ENCODE data around the gene PACRGL.

Gene PACRGL

DNA sequence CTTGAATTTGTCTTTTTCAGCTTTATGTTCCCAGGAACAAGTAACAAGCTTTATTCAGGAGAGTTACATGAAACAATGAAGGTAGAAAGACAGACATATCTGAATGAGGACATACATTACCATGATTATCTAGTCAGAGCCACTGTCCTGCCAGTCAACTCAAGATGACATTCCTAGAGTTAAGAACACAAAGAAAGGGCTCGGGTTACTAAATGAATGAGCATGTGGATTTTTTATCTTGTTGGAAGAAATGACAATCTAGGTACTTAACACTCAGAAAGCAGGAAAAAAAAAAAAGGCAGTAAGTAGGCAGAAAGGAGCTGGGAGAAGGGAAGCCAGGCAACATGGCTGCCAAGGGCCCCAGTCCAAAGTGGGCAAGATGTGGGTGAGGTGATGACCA is 28.0 kb upstream of the PACRGL start:
- Histone ChIP-seq H3K27ac (no peak overlapping the region), H3K36me3 (replicated peaks) (no peaks in the 10 kb centered on the region), H3K4me3 (ENCODE audit: low read depth, low read length) (no peak overlapping the region), H3K27me3 (replicated peaks) (no peaks in the 10 kb centered on the region)
- no peak for DNase-seq
- TF ChIP-seq CTCF (IDR thresholded peaks at IDR 0.05; ENCODE audit: low read depth, low read length, missing control alignments) = no peak
- in situ Hi-C loops (cut with HindIII; ENCODE audit: low pct_ligation_motif_present, low sequenced_read_pairs) = no loop called here

DNA sequence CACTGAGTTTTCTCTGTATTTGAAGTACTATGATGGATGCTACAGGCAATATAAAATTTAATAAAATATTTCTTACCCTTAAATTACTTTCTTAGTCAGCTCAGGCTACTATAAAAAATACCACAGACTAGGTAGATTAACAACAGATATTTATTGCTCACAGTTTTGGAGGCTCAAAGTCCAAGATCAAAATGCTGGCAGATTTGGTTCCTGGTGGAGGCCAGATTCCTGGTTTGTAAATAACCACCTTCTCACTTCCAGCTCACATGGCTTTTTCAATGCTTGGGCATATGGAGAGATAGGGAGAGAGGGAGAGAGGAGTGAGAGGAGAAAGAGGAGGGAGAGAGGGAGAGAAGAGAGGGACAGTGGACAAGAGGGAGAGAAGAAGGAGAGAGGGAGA is 24.5 kb upstream of the PACRGL start:
- Histone ChIP-seq H3K27ac (no peak overlapping the region), H3K4me3 (ENCODE audit: low read depth, low read length) (no peak overlapping the region), H3K27me3 (replicated peaks) (no peaks in the 10 kb centered on the region), H3K36me3 (replicated peaks) (no peaks in the 10 kb centered on the region)
- no peak for DNase-seq
- no peak for TF ChIP-seq CTCF (IDR thresholded peaks at IDR 0.05; ENCODE audit: low read depth, low read length, missing control alignments)
- in situ Hi-C loops (cut with HindIII; ENCODE audit: low pct_ligation_motif_present, low sequenced_read_pairs) = no loop called here

GRCh38 chr4:20676501-20677197 is 23.6 kb upstream of the PACRGL start:
- Histone ChIP-seq H3K27ac (no peak overlapping the region), H3K36me3 (replicated peaks) (no peaks in the 10 kb centered on the region), H3K27me3 (replicated peaks) (no peaks in the 10 kb centered on the region), H3K4me3 (ENCODE audit: low read depth, low read length) (no peak overlapping the region)
- no peak for DNase-seq
- TF ChIP-seq CTCF (IDR thresholded peaks at IDR 0.05; ENCODE audit: low read depth, low read length, missing control alignments) = no peak
- in situ Hi-C loops (cut with HindIII; ENCODE audit: low pct_ligation_motif_present, low sequenced_read_pairs) = no loop called here

DNA sequence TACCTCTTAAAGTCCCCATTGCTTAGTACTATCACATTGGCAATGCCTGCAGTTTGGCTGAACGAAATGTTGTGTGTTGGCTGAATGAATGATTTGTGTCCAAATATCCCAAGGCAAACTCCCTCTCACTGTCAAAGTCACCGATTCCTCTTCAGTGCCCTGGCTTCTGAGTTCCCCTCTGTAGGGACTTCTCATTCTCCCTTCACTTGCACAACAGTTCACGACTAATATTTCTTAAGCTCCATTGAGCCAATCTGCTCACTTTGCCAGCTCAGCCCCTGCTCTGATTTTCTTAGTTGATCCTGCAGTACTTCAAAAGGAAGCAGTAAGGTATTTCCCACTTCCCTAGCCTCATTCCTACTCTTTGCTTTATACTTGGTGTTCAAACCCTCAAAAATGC is 21.9 kb upstream of the PACRGL start:
- no peak for DNase-seq
- no peaks in the 10 kb centered on the region for H3K36me3 ChIP-seq (replicated peaks)
- in situ Hi-C loops (cut with HindIII; ENCODE audit: low pct_ligation_motif_present, low sequenced_read_pairs) = no loop called here
- TF ChIP-seq CTCF (IDR thresholded peaks at IDR 0.05; ENCODE audit: low read depth, low read length, missing control alignments) = no peak
- H3K27me3 ChIP-seq (replicated peaks) = no peaks in the 10 kb centered on the region
- H3K27ac ChIP-seq = no peak overlapping the region
- H3K4me3 ChIP-seq (ENCODE audit: low read depth, low read length) = no peak overlapping the region

GRCh38 chr4:20679951-20680350 is 20.3 kb upstream of the PACRGL start:
- in situ Hi-C loops (cut with HindIII; ENCODE audit: low pct_ligation_motif_present, low sequenced_read_pairs) = no loop called here
- Histone ChIP-seq H3K27ac (no peak overlapping the region), H3K4me3 (ENCODE audit: low read depth, low read length) (no peak overlapping the region), H3K36me3 (replicated peaks) (no peaks in the 10 kb centered on the region), H3K27me3 (replicated peaks) (no peaks in the 10 kb centered on the region)
- no peak for TF ChIP-seq CTCF (IDR thresholded peaks at IDR 0.05; ENCODE audit: low read depth, low read length, missing control alignments)
- DNase-seq = peak; percentile 3

DNA sequence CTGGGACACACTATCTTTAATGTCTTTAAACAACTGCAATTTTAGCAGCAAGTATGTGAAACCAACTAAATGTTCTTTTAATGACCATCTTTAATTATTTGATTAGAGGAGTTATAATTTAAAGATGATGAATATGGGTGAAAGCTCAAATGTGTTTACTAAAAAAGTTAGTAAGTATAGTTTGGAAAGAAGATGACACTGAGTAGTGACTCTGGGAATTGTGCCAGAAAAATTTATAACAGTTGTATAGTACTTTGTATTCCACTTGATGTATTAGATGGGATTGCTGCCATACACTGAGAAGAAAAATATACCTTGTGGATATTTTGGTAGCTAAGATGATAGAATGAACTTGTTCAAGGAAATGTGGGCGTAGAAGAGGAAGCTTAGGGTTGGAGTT is 19.5 kb upstream of the PACRGL start:
- Histone ChIP-seq H3K27me3 (replicated peaks) (no peaks in the 10 kb centered on the region), H3K4me3 (ENCODE audit: low read depth, low read length) (no peak overlapping the region), H3K36me3 (replicated peaks) (no peaks in the 10 kb centered on the region), H3K27ac (no peak overlapping the region)
- no peak for DNase-seq
- TF ChIP-seq CTCF (IDR thresholded peaks at IDR 0.05; ENCODE audit: low read depth, low read length, missing control alignments) = no peak
- in situ Hi-C loops (cut with HindIII; ENCODE audit: low pct_ligation_motif_present, low sequenced_read_pairs) = no loop called here

Data from brain microvascular endothelial cell (primary cell).